ENCODE measurements around the gene HTR2A. TPM values are rescaled to one million over a fixed set of nuclear protein-coding genes. Genes with fewer than 3 reads are reported as not detected.
A peak's percentile ranks its signal among the peaks of the same experiment; 100 is the strongest.

Gene HTR2A
- total RNA-seq, 8 experiments from 2014 or later, result 0.08 to 8.3 (median 0.62) TPM

DNA sequence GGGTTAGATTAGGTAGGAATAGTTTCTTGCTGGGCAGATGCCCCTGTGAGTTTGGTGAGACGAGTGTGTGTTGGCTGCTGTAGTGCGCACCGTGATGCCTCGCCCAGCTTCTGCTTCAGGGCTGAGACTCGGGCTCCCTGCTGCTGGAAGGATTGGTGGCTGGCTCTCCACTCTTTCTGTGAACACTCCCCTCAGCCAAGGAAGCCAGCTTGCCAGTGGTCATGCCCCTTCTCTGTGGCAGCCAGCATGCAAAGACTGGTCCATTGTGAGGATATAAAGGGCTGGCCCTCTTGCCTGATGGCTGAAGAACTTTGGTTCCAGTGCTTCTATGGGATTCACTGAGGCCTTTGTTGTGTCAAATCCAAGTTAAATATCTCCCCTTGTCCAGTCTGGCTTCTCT is 2.9 kb upstream of the HTR2A start:
- WGBS, 10 experiments, result 0 to 89% (median 59%) methylated on average over 1 to 4 of the region's 5 CpGs; no CpG with 5 or more reads in 5 of the 10 experiments
- Histone ChIP-seq H3K4me3 (no peak overlapping the region), H3K4me1 (replicated peaks in 1 of 2) (peaks cover 8% of the 10 kb centered on the region in 2 donors), H3K27ac (no peak overlapping the region)
- no peak for ATAC-seq (replicated peaks in 6 of 8)
- in situ Hi-C loops (cut with MboI; ENCODE audit: low pct_unique_long_range_greater_than_20kb in 2 of 9, low sequenced_read_pairs in 9 of 9, unreplicated experiment in 9 of 9), result no loop called here

DNA sequence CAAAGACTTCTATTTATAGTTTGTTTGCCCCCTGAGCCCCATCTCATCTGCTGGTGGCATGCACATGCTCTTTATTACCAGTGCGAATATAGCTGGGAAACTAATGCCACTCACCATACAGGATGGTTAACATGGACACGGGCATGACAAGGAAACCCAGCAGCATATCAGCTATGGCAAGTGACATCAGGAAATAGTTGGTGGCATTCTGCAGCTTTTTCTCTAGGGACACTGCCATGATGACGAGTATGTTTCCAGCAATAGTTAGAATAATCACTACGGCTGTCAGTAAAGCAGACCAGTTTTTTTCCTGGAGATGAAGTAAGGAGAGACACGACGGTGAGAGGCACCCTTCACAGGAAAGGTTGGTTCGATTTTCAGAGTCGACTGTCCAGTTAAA is 1.5 kb downstream of the HTR2A start:
- WGBS, 10 experiments, result 0 to 90% (median 80%) methylated on average over 2 to 6 of the region's 8 CpGs; no CpG with 5 or more reads in 3 of the 10 experiments
- in situ Hi-C loops (cut with MboI; ENCODE audit: low pct_unique_long_range_greater_than_20kb in 2 of 9, low sequenced_read_pairs in 9 of 9, unreplicated experiment in 9 of 9), result no loop called here
- ATAC-seq (replicated peaks in 6 of 8), result no peak
- H3K4me1 ChIP-seq (replicated peaks in 1 of 2), result peaks cover 12 to 13% of the 10 kb centered on the region in 2 donors
- no peak overlapping the region for H3K4me3 ChIP-seq
- H3K27ac ChIP-seq, result no peak overlapping the region

DNA sequence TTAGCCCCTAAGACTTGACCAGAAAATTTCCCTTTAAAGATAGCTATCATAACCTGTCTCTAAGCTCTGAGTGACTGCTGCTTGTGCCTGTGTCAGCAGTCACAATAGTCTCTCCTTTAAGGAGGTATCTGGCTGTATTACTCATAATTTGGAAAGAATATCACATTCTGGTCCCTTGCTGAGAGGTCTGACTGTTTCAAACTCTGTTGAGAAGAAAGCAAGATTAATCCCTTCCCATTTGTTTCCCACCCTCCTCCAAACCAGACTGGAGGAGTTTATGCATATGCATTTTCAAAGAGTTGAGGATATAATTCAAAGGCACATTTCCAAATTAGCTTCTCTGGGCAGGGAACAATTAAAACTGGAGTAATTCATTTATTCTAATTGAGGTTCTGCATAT is 2.3 kb downstream of the HTR2A start:
- in situ Hi-C loops (cut with MboI; ENCODE audit: low pct_unique_long_range_greater_than_20kb in 2 of 9, low sequenced_read_pairs in 9 of 9, unreplicated experiment in 9 of 9), result no loop called here
- Histone ChIP-seq H3K4me1 (replicated peaks in 1 of 2) (peaks cover 12 to 13% of the 10 kb centered on the region in 2 donors), H3K27ac (no peak overlapping the region), H3K4me3 (peak overlapping the region; percentile 39 to 57 (median 42))
- peak in 3 of 8 experiments; percentile 38 to 54 (median 46) for ATAC-seq (replicated peaks in 6 of 8)

GRCh38 chr13:46893798-46894560 is 2.9 kb downstream of the HTR2A start:
- peak; percentile 76 to 93 (median 86) for ATAC-seq (replicated peaks in 6 of 8)
- 0 to 60% (median 28%) methylated on average over 1 to 12 of the region's 34 CpGs; no CpG with 5 or more reads in 1 of the 10 experiments for WGBS, 10 experiments
- peak overlapping the region; percentile 39 to 57 (median 42) for H3K4me3 ChIP-seq
- in situ Hi-C loops (cut with MboI; ENCODE audit: low pct_unique_long_range_greater_than_20kb in 2 of 9, low sequenced_read_pairs in 9 of 9, unreplicated experiment in 9 of 9), result no loop called here
- H3K27ac ChIP-seq, result no peak overlapping the region
- H3K4me1 ChIP-seq (replicated peaks in 1 of 2), result peaks cover 12 to 13% of the 10 kb centered on the region in 2 donors

DNA sequence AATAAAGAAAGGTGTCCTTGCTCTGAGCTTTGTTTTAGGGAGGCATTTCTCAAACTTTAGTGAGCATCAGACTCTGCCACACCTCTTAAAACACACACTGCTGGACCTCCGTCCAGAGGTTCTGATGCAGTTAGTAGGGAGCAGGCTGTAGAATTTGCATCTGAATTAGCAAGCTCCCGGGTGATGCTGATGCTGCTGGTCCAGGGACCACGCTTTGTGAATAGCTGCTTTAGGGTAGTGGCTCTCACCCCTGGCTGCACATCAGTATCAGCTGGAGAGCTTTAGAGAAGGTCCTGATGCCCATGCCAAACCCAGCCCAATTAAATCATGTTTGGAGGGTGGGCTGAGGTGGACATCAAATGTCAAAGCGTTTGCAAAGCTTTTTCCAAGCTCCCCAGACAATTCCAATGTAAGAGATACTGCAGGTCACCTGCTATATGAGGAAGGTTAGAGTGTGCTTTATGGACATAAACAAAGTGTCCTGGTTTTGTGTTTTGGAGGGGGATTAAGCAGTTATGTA is 3.6 kb downstream of the HTR2A start:
- in situ Hi-C loops (cut with MboI; ENCODE audit: low pct_unique_long_range_greater_than_20kb in 2 of 9, low sequenced_read_pairs in 9 of 9, unreplicated experiment in 9 of 9), result no loop called here
- Histone ChIP-seq H3K4me3 (peak overlapping the region in 1 of 5 donors; percentile 57), H3K4me1 (replicated peaks in 1 of 2) (peaks cover 12 to 13% of the 10 kb centered on the region in 2 donors), H3K27ac (no peak overlapping the region)
- peak in 1 of 8 experiments; percentile 1 for ATAC-seq (replicated peaks in 6 of 8)
- WGBS, 10 experiments, result 0 to 75% (median 33%) methylated on average over 1 to 3 of the region's 4 CpGs; no CpG with 5 or more reads in 2 of the 10 experiments

DNA sequence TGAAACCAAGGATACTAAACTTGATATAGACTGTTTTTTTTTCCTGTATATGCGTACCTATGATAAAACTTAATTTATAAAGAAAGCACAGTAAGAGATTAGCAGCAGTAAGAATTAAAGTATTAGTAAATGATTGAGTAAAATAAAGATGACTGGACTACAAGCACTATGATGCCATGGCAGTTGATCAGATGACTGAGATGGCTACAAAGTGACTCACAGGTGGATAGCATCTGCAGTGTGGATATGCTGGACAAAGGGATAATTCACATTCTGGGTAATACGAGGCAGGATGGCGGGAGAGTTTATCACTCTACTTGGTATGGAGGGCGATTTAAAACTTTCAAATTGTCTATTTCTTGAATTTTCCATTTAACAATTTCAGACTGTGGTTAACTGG is 11.8 kb downstream of the HTR2A start:
- Histone ChIP-seq H3K4me3 (no peak overlapping the region), H3K27ac (no peak overlapping the region), H3K4me1 (replicated peaks in 1 of 2) (no peaks in the 10 kb centered on the region)
- in situ Hi-C loops (cut with MboI; ENCODE audit: low pct_unique_long_range_greater_than_20kb in 2 of 9, low sequenced_read_pairs in 9 of 9, unreplicated experiment in 9 of 9), result no loop called here
- no peak for ATAC-seq (replicated peaks in 6 of 8)
- 67 to 91% (median 85%) methylated on average over 3 to 4 of the region's 4 CpGs; no CpG with 5 or more reads in 1 of the 10 experiments for whole genome bisulfite sequencing, 10 experiments

GRCh38 chr13:46884531-46884930 is 12.3 kb downstream of the HTR2A start:
- Histone ChIP-seq H3K4me3 (no peak overlapping the region), H3K27ac (no peak overlapping the region), H3K4me1 (replicated peaks in 1 of 2) (no peaks in the 10 kb centered on the region)
- WGBS, 10 experiments, result 80 to 97% (median 95%) methylated on average over 2 to 3 of the region's 3 CpGs; no CpG with 5 or more reads in 2 of the 10 experiments
- in situ Hi-C loops (cut with MboI; ENCODE audit: low pct_unique_long_range_greater_than_20kb in 2 of 9, low sequenced_read_pairs in 9 of 9, unreplicated experiment in 9 of 9), result no loop called here
- no peak for ATAC-seq (replicated peaks in 6 of 8)

DNA sequence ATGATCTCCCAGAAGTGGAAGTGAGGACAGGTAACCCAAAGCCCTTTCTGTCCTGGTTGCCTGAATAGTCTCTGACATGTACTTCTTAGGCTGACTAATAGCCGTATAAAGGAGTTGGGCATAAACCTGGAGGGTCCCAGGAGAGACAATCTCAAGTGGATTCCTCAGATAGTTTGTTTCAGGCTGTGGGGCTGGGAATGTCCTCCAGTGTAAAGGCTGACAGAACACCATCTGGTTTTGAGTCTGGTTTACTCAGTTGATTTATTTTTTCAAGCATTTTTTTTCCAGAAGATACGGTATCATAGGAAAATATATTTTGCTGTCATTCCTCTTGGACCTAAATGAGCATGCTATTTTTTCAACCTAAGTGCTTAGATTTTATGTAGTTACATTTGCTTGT is 15.2 kb downstream of the HTR2A start:
- ATAC-seq (replicated peaks in 6 of 8), result no peak
- H3K4me3 ChIP-seq, result no peak overlapping the region
- 0 to 100% (median 40%) methylated on average over 1 to 2 of the region's 2 CpGs; no CpG with 5 or more reads in 1 of the 10 experiments for WGBS, 10 experiments
- no peak overlapping the region for H3K27ac ChIP-seq
- no peaks in the 10 kb centered on the region for H3K4me1 ChIP-seq (replicated peaks in 1 of 2)
- in situ Hi-C loops (cut with MboI; ENCODE audit: low pct_unique_long_range_greater_than_20kb in 2 of 9, low sequenced_read_pairs in 9 of 9, unreplicated experiment in 9 of 9), result no loop called here

- in situ Hi-C loops (cut with MboI; ENCODE audit: low pct_unique_long_range_greater_than_20kb in 2 of 9, low sequenced_read_pairs in 9 of 9, unreplicated experiment in 9 of 9), result no loop called here
- no peak overlapping the region for H3K27ac ChIP-seq
- H3K4me3 ChIP-seq, result no peak overlapping the region
- no peaks in the 10 kb centered on the region for H3K4me1 ChIP-seq (replicated peaks in 1 of 2)
- no peak for ATAC-seq (replicated peaks in 6 of 8)
- 0 to 100% (median 86%) methylated on average over 1 to 5 of the region's 5 CpGs for WGBS, 10 experiments
Observed at GRCh38 chr13:46874006-46874405, 22.8 kb downstream of the HTR2A start.

- H3K4me3 ChIP-seq, result no peak overlapping the region
- 29 to 100% (median 89%) methylated on average over 1 to 2 of the region's 2 CpGs; no CpG with 5 or more reads in 2 of the 10 experiments for WGBS, 10 experiments
- no peak for ATAC-seq (replicated peaks in 6 of 8)
- no peak overlapping the region for H3K27ac ChIP-seq
- no peaks in the 10 kb centered on the region for H3K4me1 ChIP-seq (replicated peaks in 1 of 2)
- in situ Hi-C loops (cut with MboI; ENCODE audit: low pct_unique_long_range_greater_than_20kb in 2 of 9, low sequenced_read_pairs in 9 of 9, unreplicated experiment in 9 of 9), result no loop called here
Observed at GRCh38 chr13:46871557-46871956, 25.3 kb downstream of the HTR2A start.

- Histone ChIP-seq H3K4me1 (replicated peaks in 1 of 2) (peaks cover 0 to 5% of the 10 kb centered on the region in 2 donors), H3K4me3 (no peak overlapping the region), H3K27ac (no peak overlapping the region)
- in situ Hi-C loops (cut with MboI; ENCODE audit: low pct_unique_long_range_greater_than_20kb in 2 of 9, low sequenced_read_pairs in 9 of 9, unreplicated experiment in 9 of 9), result no loop called here
- WGBS, 10 experiments, result 50 to 100% (median 78%) methylated on average over 1 to 2 of the region's 2 CpGs; no CpG with 5 or more reads in 1 of the 10 experiments
- no peak for ATAC-seq (replicated peaks in 6 of 8)
Observed at GRCh38 chr13:46868091-46868490, 28.8 kb downstream of the HTR2A start.

DNA sequence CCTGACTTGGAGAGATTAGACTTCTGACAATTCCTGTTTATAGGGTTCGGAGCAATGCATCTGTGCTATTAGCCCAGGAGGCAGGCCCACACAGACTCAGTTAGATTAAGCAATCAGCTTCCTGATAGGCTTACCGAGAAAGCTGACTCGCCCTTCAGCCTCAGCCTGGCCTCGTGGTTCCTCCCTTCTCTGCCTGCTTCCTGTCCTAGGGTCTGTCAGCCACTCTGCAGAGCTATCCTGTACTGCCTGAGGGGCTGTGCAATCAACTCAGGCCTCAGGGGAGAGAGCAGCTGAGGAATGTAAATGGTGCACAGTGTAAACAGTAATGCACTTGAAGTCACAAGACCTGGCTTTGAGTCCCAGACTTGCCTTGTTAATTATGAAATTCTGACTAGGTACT is 30.7 kb downstream of the HTR2A start:
- H3K27ac ChIP-seq, result no peak overlapping the region
- peaks cover 0 to 5% of the 10 kb centered on the region in 2 donors for H3K4me1 ChIP-seq (replicated peaks in 1 of 2)
- in situ Hi-C loops (cut with MboI; ENCODE audit: low pct_unique_long_range_greater_than_20kb in 2 of 9, low sequenced_read_pairs in 9 of 9, unreplicated experiment in 9 of 9), result no loop called here
- no peak overlapping the region for H3K4me3 ChIP-seq
- 25 to 86% (median 52%) methylated on average over 1 to 4 of the region's 4 CpGs; no CpG with 5 or more reads in 3 of the 10 experiments for WGBS, 10 experiments
- peak; percentile 92 to 100 (median 98) for ATAC-seq (replicated peaks in 6 of 8)

DNA sequence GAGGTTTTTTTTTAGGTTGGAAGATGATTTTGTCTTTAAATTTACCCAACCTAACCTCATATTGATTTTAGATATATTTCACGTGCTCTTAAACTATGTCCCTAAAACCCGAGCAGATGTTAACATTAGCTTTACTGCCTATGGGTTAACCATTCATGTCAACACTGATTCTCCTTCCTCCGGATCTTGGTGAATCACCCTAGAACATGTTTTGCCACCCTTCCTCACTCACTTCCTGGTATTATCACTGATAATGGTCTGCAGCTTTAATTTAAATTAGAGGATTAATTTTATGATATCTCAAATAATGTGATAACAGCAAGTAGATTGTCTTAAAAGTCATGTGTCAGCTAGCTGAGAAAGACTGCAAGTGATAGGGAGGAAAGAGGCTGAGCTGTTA is 31.9 kb downstream of the HTR2A start:
- peaks cover 0 to 5% of the 10 kb centered on the region in 2 donors for H3K4me1 ChIP-seq (replicated peaks in 1 of 2)
- 17 to 100% (median 89%) methylated on average over 1 to 3 of the region's 3 CpGs; no CpG with 5 or more reads in 2 of the 10 experiments for WGBS, 10 experiments
- in situ Hi-C loops (cut with MboI; ENCODE audit: low pct_unique_long_range_greater_than_20kb in 2 of 9, low sequenced_read_pairs in 9 of 9, unreplicated experiment in 9 of 9), result no loop called here
- no peak overlapping the region for H3K27ac ChIP-seq
- no peak overlapping the region for H3K4me3 ChIP-seq
- no peak for ATAC-seq (replicated peaks in 6 of 8)
